Peyer's patch (tissue), 4 donors: ENCODE data around the gene BBOF1. TPM values are rescaled to one million over a fixed set of nuclear protein-coding genes. Genes with fewer than 3 reads are reported as not detected.

Experiments used
- DNase-seq, 3 donors: peaks; one replicate each; pipeline ENCODE4 v3.0.0-alpha.2; 2017 to 2019
- H3K27ac ChIP-seq, 4 donors: fragments of 200-600 bp; sonication (generic); one replicate each; pipeline ENCODE4 v1.5.1; 2016 to 2019
- H3K27me3 ChIP-seq, 2 donors: fragments of 200-600 bp; sonication (generic); one replicate each; pipeline ENCODE4 v1.5.1; 2019
- H3K36me3 ChIP-seq, 3 donors: fragments of 200-600 bp; sonication (generic); one replicate each; pipeline ENCODE4 v1.5.1; 2016 to 2019
- H3K4me1 ChIP-seq, 4 donors: fragments of 200-600 bp; sonication (generic); one replicate each; pipeline ENCODE4 v1.5.1; 2016 to 2019
- H3K4me3 ChIP-seq, 4 donors: fragments of 200-600 bp; sonication (generic); 1 replicate in 3 of 4; 2 replicates in 1 of 4; pipeline ENCODE4 v1.5.1; 2016 to 2019; ENCODE audit warnings: mild to moderate bottlenecking in 1 of 4
- H3K9me3 ChIP-seq, 4 donors: fragments of 200-600 bp; sonication (generic); one replicate each; pipeline ENCODE4 v1.5.1; 2016 to 2019; ENCODE audit warnings: mild to moderate bottlenecking in 1 of 4
- POLR2A ChIP-seq, 2 donors: fragments of 450-650 bp; IDR thresholded peaks; one replicate each; pipeline ENCODE4 v1.5.1; 2017; ENCODE audit warnings: antibody characterized with exemption in 2 of 2, mild to moderate bottlenecking in 2 of 2, moderate library complexity in 2 of 2
- total RNA-seq, 4 donors: library from RNA; depleted of rRNA; stranded (reverse); fragments of >200 nt; gene quantifications; one replicate each; pipeline ENCODE4 v1.1.0, GENCODE V29; 2016
- TF ChIP-seq, protein P1 (sequence below), 6 experiments: fragments of 450-650 bp in 4 of 6; fragments of 200-600 bp in 2 of 6; sonication (generic) in 1 of 6; IDR thresholded peaks; one replicate each; pipeline ENCODE4 v1.5.1; 2017 to 2019; ENCODE audit warnings: antibody characterized with exemption in 6 of 6, mild to moderate bottlenecking in 3 of 6, moderate library complexity in 1 of 6

BBOF1 gene
- total RNA-seq, 4 donors from 2014 or later, result 0.53 to 5.3 (median 3.0) TPM

DNA sequence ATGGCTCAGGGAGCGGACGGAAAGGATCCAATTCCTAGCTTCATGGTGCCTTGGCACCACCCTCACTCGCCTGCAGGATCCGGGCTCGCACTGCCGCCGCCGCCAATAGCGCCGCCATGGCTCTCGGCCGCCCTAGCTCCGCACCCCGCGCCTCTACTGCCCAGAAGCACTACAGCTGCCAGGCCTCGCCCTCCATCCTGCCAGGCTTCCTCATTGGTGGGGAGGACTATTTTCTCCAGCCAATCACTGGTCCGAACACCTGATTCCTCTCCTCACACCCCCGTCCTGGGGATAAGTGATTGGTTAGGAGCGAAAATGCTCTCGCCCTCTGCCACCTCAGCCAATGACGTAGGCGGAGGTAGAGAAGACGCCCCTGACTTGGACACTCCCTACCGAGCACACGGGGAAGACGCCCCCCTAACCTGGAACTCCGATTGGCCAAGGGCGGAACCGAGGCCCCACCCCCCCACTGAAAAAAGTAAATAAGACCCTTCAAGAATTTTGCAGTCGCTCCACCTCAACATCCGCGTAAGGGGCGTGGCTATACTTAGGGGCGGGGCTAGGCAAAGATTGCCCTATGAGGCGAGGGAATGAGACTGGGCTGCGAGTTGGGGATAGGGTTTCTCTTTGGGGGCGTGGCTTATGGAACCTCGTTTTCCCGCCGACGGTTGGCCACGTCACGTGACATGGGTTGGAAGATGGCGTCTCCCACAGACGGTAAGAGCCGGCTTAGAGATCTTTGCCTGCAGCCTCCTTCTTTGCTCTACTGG lies 65.3 kb downstream of the BBOF1 start, which contains the start of the genes ALDH6A1 and LIN52:
Gene ALDH6A1, minus strand, starts transcription at position 177 of the 770 bp plus-strand sequence. Its CDS starts 59 bp downstream, at position 118.
Gene LIN52, plus strand, starts transcription at position 680 of the 770 bp plus-strand sequence. Its CDS starts 19 bp downstream, at position 699.
- peak; percentile 100 for DNase-seq
- H3K4me1 ChIP-seq, result peaks cover 0 to 28% (median 4%) of the 10 kb centered on the region in 4 donors
- peak; percentile 89 to 97 for TF ChIP-seq POLR2A (IDR thresholded peaks at IDR 0.05)
- TF ChIP-seq, protein P1, sequence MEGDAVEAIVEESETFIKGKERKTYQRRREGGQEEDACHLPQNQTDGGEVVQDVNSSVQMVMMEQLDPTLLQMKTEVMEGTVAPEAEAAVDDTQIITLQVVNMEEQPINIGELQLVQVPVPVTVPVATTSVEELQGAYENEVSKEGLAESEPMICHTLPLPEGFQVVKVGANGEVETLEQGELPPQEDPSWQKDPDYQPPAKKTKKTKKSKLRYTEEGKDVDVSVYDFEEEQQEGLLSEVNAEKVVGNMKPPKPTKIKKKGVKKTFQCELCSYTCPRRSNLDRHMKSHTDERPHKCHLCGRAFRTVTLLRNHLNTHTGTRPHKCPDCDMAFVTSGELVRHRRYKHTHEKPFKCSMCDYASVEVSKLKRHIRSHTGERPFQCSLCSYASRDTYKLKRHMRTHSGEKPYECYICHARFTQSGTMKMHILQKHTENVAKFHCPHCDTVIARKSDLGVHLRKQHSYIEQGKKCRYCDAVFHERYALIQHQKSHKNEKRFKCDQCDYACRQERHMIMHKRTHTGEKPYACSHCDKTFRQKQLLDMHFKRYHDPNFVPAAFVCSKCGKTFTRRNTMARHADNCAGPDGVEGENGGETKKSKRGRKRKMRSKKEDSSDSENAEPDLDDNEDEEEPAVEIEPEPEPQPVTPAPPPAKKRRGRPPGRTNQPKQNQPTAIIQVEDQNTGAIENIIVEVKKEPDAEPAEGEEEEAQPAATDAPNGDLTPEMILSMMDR (IDR thresholded peaks at IDR 0.05), result peak in 4 of 6 experiments; percentile 0 to 37 (median 16)
- H3K27me3 ChIP-seq, result no peaks in the 10 kb centered on the region
- H3K4me3 ChIP-seq, result peak within 1 kb of the TSS; percentile 66 to 95 (median 82)
- H3K36me3 ChIP-seq, result no peaks in the 10 kb centered on the region
- H3K9me3 ChIP-seq, result no peaks in the 10 kb centered on the region
- H3K27ac ChIP-seq, result peak within 1 kb of the TSS; percentile 78 to 92 (median 84)

DNA sequence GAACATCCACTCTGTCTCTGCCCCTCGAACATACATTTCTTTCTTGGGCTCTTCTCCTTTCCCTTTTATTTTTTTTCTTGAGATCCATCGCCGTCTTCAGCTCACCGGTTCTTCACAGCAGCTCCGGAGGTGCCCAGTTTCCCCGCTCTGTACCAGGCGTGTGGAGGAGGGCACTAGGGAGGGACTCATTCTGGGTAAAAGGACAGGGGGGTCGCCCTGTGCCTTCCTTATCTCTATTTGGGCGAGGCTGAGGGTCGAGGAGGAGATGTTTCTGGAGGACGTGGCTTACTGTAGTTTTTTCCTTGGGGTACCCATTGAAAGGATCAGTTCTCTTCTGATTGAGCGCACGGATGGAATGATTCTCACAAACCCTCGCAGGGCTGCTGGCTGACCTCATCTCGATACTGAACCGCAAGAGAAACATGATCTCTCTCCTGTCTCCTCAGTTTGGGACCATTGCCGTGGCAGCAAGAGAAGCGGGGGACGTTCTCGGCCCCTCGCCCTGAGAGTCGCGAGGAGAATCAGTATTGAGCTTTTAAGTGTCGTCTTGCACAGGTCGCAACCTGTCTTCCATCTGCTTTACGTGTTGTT lies 66.0 kb downstream of the BBOF1 start:
- H3K9me3 ChIP-seq, result no peaks in the 10 kb centered on the region
- peak overlapping the region; percentile 62 to 87 (median 76) for H3K27ac ChIP-seq
- DNase-seq, result no peak
- peaks cover 0 to 28% (median 4%) of the 10 kb centered on the region in 4 donors for H3K4me1 ChIP-seq
- peak overlapping the region; percentile 66 to 95 (median 74) for H3K4me3 ChIP-seq
- no peaks in the 10 kb centered on the region for H3K36me3 ChIP-seq
- no peak for TF ChIP-seq POLR2A (IDR thresholded peaks at IDR 0.05)
- TF ChIP-seq, protein P1 (IDR thresholded peaks at IDR 0.05), result no peak
- H3K27me3 ChIP-seq, result no peaks in the 10 kb centered on the region

GRCh38 chr14:74085828-74086227 lies 66.7 kb downstream of the BBOF1 start:
- Histone ChIP-seq H3K9me3 (no peaks in the 10 kb centered on the region), H3K27ac (peak overlapping the region; percentile 62 to 87 (median 76)), H3K4me3 (peak overlapping the region in 3 of 4 donors; percentile 66 to 95 (median 67)), H3K4me1 (peaks cover 0 to 28% (median 4%) of the 10 kb centered on the region in 4 donors), H3K36me3 (no peaks in the 10 kb centered on the region), H3K27me3 (no peaks in the 10 kb centered on the region)
- DNase-seq, result no peak
- TF ChIP-seq, protein P1 (IDR thresholded peaks at IDR 0.05), result no peak
- TF ChIP-seq POLR2A (IDR thresholded peaks at IDR 0.05), result no peak

GRCh38 chr14:74089251-74090020 lies 70.3 kb downstream of the BBOF1 start:
- no peaks in the 10 kb centered on the region for H3K27me3 ChIP-seq
- H3K36me3 ChIP-seq, result peaks cover 0 to 11% (median 0%) of the 10 kb centered on the region in 3 donors
- no peak overlapping the region for H3K4me3 ChIP-seq
- no peak overlapping the region for H3K27ac ChIP-seq
- H3K9me3 ChIP-seq, result no peaks in the 10 kb centered on the region
- no peak for DNase-seq
- H3K4me1 ChIP-seq, result peaks cover 0 to 13% (median 4%) of the 10 kb centered on the region in 4 donors
- no peak for TF ChIP-seq POLR2A (IDR thresholded peaks at IDR 0.05)
- TF ChIP-seq, protein P1 (IDR thresholded peaks at IDR 0.05), result no peak

- H3K4me1 ChIP-seq, result no peaks in the 10 kb centered on the region
- no peak overlapping the region for H3K27ac ChIP-seq
- H3K27me3 ChIP-seq, result no peaks in the 10 kb centered on the region
- H3K36me3 ChIP-seq, result peaks cover 0 to 33% (median 0%) of the 10 kb centered on the region in 3 donors
- H3K4me3 ChIP-seq, result no peak overlapping the region
- TF ChIP-seq, protein P1 (IDR thresholded peaks at IDR 0.05), result no peak
- TF ChIP-seq POLR2A (IDR thresholded peaks at IDR 0.05), result no peak
- no peaks in the 10 kb centered on the region for H3K9me3 ChIP-seq
- DNase-seq, result no peak
Measured at GRCh38 chr14:74105381-74105780, 86.2 kb downstream of the BBOF1 start.
